HL-60 (cell line): ENCODE results near the gene MTHFD1L.

Source experiments
- GABPA ChIP-seq: IDR thresholded peaks from 2 replicates; pipeline ENCODE4 v1.6.1; 2012; ENCODE audit warnings: low read depth
- POLR2AphosphoS5 ChIP-seq: IDR thresholded peaks from 2 replicates; pipeline ENCODE4 v1.6.1; 2012; ENCODE audit warnings: low read depth
- SPI1 ChIP-seq: IDR thresholded peaks from 2 replicates; pipeline ENCODE4 v1.6.1; 2012; ENCODE audit warnings: low read depth, mild to moderate bottlenecking, borderline replicate concordance
- TF ChIP-seq, protein P1 (sequence below): IDR thresholded peaks from one replicate; pipeline ENCODE4 v1.5.1; 2011; ENCODE audit warnings: low read length, control low read depth, inconsistent platforms; ENCODE audit not compliant: insufficient read depth
- TF ChIP-seq, protein P2 (sequence below): IDR thresholded peaks from 2 replicates; pipeline ENCODE4 v1.6.1; 2012; ENCODE audit warnings: low read depth; ENCODE audit not compliant: insufficient replicate concordance

DNA sequence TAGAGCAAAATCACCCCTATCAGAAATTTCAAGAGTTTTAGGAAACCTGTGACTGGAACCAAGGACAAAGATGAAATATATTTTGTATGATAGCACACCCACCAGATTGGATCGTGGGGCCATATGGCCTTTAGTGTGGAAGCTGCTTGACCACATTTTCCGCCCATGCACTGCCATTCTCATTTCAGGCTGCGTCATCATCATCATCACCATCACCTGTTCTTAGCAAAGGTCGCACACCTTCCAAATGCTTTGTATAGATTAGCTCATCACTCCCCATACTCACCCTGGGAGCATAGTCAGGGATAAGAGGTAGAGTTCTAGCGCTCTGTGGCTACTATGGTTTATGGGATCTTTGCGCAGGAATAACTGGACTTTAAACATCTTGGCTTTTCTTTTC, 185.7 kb downstream of the MTHFD1L start:
- TF ChIP-seq, protein P1, sequence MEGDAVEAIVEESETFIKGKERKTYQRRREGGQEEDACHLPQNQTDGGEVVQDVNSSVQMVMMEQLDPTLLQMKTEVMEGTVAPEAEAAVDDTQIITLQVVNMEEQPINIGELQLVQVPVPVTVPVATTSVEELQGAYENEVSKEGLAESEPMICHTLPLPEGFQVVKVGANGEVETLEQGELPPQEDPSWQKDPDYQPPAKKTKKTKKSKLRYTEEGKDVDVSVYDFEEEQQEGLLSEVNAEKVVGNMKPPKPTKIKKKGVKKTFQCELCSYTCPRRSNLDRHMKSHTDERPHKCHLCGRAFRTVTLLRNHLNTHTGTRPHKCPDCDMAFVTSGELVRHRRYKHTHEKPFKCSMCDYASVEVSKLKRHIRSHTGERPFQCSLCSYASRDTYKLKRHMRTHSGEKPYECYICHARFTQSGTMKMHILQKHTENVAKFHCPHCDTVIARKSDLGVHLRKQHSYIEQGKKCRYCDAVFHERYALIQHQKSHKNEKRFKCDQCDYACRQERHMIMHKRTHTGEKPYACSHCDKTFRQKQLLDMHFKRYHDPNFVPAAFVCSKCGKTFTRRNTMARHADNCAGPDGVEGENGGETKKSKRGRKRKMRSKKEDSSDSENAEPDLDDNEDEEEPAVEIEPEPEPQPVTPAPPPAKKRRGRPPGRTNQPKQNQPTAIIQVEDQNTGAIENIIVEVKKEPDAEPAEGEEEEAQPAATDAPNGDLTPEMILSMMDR, result no peak
- TF ChIP-seq, protein P2, sequence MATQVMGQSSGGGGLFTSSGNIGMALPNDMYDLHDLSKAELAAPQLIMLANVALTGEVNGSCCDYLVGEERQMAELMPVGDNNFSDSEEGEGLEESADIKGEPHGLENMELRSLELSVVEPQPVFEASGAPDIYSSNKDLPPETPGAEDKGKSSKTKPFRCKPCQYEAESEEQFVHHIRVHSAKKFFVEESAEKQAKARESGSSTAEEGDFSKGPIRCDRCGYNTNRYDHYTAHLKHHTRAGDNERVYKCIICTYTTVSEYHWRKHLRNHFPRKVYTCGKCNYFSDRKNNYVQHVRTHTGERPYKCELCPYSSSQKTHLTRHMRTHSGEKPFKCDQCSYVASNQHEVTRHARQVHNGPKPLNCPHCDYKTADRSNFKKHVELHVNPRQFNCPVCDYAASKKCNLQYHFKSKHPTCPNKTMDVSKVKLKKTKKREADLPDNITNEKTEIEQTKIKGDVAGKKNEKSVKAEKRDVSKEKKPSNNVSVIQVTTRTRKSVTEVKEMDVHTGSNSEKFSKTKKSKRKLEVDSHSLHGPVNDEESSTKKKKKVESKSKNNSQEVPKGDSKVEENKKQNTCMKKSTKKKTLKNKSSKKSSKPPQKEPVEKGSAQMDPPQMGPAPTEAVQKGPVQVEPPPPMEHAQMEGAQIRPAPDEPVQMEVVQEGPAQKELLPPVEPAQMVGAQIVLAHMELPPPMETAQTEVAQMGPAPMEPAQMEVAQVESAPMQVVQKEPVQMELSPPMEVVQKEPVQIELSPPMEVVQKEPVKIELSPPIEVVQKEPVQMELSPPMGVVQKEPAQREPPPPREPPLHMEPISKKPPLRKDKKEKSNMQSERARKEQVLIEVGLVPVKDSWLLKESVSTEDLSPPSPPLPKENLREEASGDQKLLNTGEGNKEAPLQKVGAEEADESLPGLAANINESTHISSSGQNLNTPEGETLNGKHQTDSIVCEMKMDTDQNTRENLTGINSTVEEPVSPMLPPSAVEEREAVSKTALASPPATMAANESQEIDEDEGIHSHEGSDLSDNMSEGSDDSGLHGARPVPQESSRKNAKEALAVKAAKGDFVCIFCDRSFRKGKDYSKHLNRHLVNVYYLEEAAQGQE, result no peak
- TF ChIP-seq POLR2AphosphoS5, result no peak
- TF ChIP-seq GABPA, result no peak
- TF ChIP-seq SPI1, result no peak
